B cell (primary cell): ENCODE data around the gene TTC6. TPM values are rescaled to one million over a fixed set of nuclear protein-coding genes. Genes with fewer than 3 reads are reported as not detected.

Experiments
- ATAC-seq: fragments of 200-7000 bp; cut with Tn5 transposase; one replicate; pipeline ENCODE4 v1.10.0; 2021; ENCODE audit warnings: low read depth, mild to moderate bottlenecking, moderate number of reproducible peaks, moderate library complexity
- CTCF ChIA-PET: fragments of 350-600 bp; sonication (Branson Sonifier 250); formaldehyde crosslinking; loops from one replicate; lab custom pipeline; 2021; ENCODE audit warnings: antibody characterized with exemption, inconsistent platforms; lab: Charles Lee
- POLR2A ChIA-PET: fragments of 350-600 bp; sonication (Branson Sonifier 250); formaldehyde crosslinking; loops from one replicate; lab custom pipeline; 2021; ENCODE audit warnings: antibody characterized with exemption; lab: Charles Lee
- DNase-seq: peaks from one replicate; pipeline ENCODE4 v3.0.0; 2013
- H2AFZ ChIP-seq: 2 replicates; pipeline ENCODE4 v1.6.1; 2012; ENCODE audit warnings: mild to moderate bottlenecking, low read depth, low read length; ENCODE audit not compliant: insufficient read depth, poor library complexity, severe bottlenecking
- H3K27ac ChIP-seq, 2 donors: 1 replicate in 1 of 2; 2 replicates in 1 of 2; pipeline ENCODE4 v1.5.1; 2012 to 2013; ENCODE audit warnings: low read length in 2 of 2, mild to moderate bottlenecking in 2 of 2, moderate library complexity in 1 of 2
- H3K27me3 ChIP-seq, 4 experiments: fragments of 200-600 bp in 1 of 4; sonication (generic) in 1 of 4; replicated peaks in 1 of 4; 1 replicate in 2 of 4; 2 replicates in 2 of 4; pipeline versions ENCODE4 v1.6.1 to v1.7.0; 2013 to 2016; ENCODE audit warnings: low read length in 3 of 4, mild to moderate bottlenecking in 2 of 4, mixed read lengths in 1 of 4, moderate library complexity in 1 of 4; ENCODE audit not compliant: insufficient read depth in 4 of 4, control insufficient read depth in 3 of 4; ENCODE audit errors: control extremely low read depth in 1 of 4
- H3K36me3 ChIP-seq, 2 experiments: replicated peaks in 1 of 2; 1 replicate in 1 of 2; 2 replicates in 1 of 2; pipeline versions ENCODE4 v1.6.1 to v1.7.1; 2013; ENCODE audit warnings: low read length in 1 of 2; ENCODE audit not compliant: insufficient read depth in 2 of 2, control insufficient read depth in 1 of 2; ENCODE audit errors: control extremely low read depth in 1 of 2, extremely low read depth in 1 of 2
- H3K4me1 ChIP-seq, 2 donors: fragments of 200-600 bp in 1 of 2; sonication (generic) in 1 of 2; 1 replicate in 1 of 2; 2 replicates in 1 of 2; pipeline versions ENCODE4 v1.5.1 to v1.6.1; 2013 to 2017; ENCODE audit warnings: low read length in 2 of 2; ENCODE audit not compliant: control insufficient read depth in 2 of 2, insufficient read depth in 2 of 2
- H3K4me2 ChIP-seq: replicated peaks from 2 replicates; pipeline ENCODE3; 2012; ENCODE audit warnings: mild to moderate bottlenecking, low read depth, low read length; ENCODE audit not compliant: poor library complexity, severe bottlenecking
- H3K4me3 ChIP-seq, 5 experiments: fragments of 200-600 bp in 1 of 5; sonication (generic) in 1 of 5; 1 replicate in 3 of 5; 2 replicates in 2 of 5; pipeline versions ENCODE4 v1.5.1 to v1.7.0; 2011 to 2016; ENCODE audit warnings: low read length in 4 of 5, mild to moderate bottlenecking in 4 of 5, low read depth in 2 of 5, control low read depth in 1 of 5, moderate library complexity in 1 of 5; ENCODE audit not compliant: insufficient read depth in 1 of 5; ENCODE audit errors: control extremely low read depth in 1 of 5, extremely low read depth in 1 of 5
- H3K79me2 ChIP-seq: fragments of 200-600 bp; sonication (generic); one replicate; pipeline ENCODE4 v1.6.0; 2016; ENCODE audit warnings: low read length; ENCODE audit not compliant: control insufficient read depth, insufficient read depth
- H3K9ac ChIP-seq: fragments of 200-600 bp; sonication (generic); 2 replicates; pipeline ENCODE4 v1.6.1; 2017; ENCODE audit warnings: mild to moderate bottlenecking, low read length, moderate library complexity
- H3K9me3 ChIP-seq, 3 donors: one replicate each; pipeline versions ENCODE4 v1.6.1 to v1.7.1; 2013; ENCODE audit warnings: low read length in 2 of 3; ENCODE audit not compliant: control insufficient read depth in 2 of 3, insufficient read depth in 1 of 3; ENCODE audit errors: control extremely low read depth in 1 of 3
- H4K20me1 ChIP-seq: 2 replicates; pipeline ENCODE4 v1.6.0; 2012; ENCODE audit warnings: mild to moderate bottlenecking, low read length; ENCODE audit not compliant: insufficient read depth, control insufficient read depth, poor library complexity, severe bottlenecking
- H3K27ac Mint-ChIP-seq: one replicate; pipeline ENCODE4 v1.8.0; 2021; ENCODE audit warnings: mixed read lengths
- H3K27me3 Mint-ChIP-seq: one replicate; pipeline ENCODE4 v1.8.0; 2021; ENCODE audit warnings: mixed read lengths
- H3K4me1 Mint-ChIP-seq: one replicate; pipeline ENCODE4 v1.8.0; 2021; ENCODE audit warnings: mixed read lengths
- H3K4me3 Mint-ChIP-seq: one replicate; pipeline ENCODE4 v1.8.0; 2021; ENCODE audit warnings: mixed read lengths
- H3K9me3 Mint-ChIP-seq: one replicate; pipeline ENCODE4 v1.8.0; 2022; ENCODE audit warnings: mixed read lengths; ENCODE audit not compliant: insufficient read depth
- EZH2 ChIP-seq: IDR thresholded peaks from 2 replicates; pipeline ENCODE4 v1.6.1; 2012; ENCODE audit warnings: borderline replicate concordance, low read depth, mild to moderate bottlenecking, moderate library complexity, low read length; ENCODE audit not compliant: insufficient read depth, poor library complexity, severe bottlenecking
- WGBS: methylation state at CpG from one replicate; pipeline ENCODE4 v1.1.5; 2013; ENCODE audit warnings: missing lambda C conversion rate; ENCODE audit not compliant: insufficient coverage; 5-methylcytosine and 5-hydroxymethylcytosine counted together
- intact Hi-C: fragments of 100-400 bp; cut with micrococcal nuclease; formaldehyde crosslinking; loops from one replicate; pipeline ENCODE4 v1.10.0; 2022
- polyA minus RNA-seq: library from RNA; depleted of rRNA, polyadenylated mRNA; stranded (reverse); fragments of >200 nt; gene quantifications from 2 replicates; pipeline ENCODE4 v1.2.3, GENCODE V29; 2012
- polyA plus RNA-seq: library from polyadenylated mRNA; depleted of rRNA; stranded (reverse); fragments of >200 nt; gene quantifications from 2 replicates; pipeline ENCODE4 v1.2.3, GENCODE V29; 2012
- total RNA-seq, 2 donors: library from RNA; stranded (reverse); fragments of 120-200 nt in 1 of 2; gene quantifications; 1 replicate in 1 of 2; 2 replicates in 1 of 2; pipeline versions ENCODE4 v1.2.3 to v1.2.4, GENCODE V29; 2013 to 2022
- TF ChIP-seq, protein P1 (sequence below): fragments of 200-600 bp; IDR thresholded peaks from one replicate; pipeline ENCODE4 v1.8.0; 2022; ENCODE audit warnings: antibody characterized with exemption, mild to moderate bottlenecking

TTC6 gene, protein sequence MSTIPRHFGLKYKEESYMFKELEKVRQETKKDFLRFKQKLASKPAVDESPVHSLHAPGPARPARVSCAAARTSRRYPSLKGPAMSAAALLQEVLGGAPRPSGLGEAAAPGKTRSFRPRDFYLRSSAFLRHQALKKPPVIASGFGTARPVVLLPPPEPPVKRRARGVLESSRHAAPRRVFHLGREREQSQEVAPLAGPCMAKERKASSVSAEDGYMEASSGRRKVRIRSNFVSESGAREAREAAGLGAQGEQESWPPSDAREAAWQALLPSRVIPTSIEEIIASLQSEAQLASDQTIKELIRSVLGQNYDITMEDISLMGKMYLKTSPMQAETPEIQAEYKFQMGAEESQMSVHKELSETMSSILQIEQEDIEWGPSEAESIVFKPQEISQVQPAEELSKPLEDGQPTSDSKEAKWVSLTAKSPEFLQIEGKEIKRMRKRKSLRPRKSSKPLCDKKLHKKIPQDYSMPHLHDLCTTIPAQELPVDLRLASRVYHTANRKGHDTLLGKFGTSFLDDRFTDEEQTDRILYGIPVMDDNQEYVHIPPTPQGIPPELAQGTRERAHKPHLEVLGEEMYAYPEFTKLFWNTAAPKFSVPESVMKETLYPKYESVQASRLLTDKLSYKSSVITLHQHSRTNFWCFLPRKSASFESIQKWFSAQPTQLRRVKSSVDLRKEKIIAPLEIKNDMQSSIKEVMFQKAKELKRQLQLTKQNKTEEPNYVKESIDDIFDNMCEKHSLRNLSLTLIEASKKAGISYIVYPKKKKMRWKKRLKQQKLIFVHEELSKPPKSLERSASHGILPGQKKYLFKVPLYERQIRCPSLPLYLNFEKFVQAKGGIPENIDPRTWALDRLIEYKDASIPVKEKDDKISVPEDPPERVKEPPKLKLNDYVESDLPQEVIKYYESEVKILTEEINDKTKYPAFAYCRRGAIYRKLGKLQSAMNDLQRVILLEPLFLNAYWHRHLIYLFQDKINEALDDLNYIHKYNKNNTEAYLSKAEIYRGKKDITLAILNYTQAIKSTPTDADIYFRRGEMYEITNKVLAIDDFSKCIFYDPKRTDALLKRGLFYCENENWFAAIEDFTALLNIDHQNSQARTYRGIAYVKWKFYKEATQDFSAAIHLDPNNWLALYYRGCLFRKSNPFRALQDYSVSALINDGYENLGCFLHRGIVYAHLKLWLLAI (N-terminal part only)
- not detected in 2 replicates for total RNA-seq
- not detected for total RNA-seq (2013)
- polyA plus RNA-seq = not detected in 2 replicates
- not detected in 2 replicates for polyA minus RNA-seq

DNA sequence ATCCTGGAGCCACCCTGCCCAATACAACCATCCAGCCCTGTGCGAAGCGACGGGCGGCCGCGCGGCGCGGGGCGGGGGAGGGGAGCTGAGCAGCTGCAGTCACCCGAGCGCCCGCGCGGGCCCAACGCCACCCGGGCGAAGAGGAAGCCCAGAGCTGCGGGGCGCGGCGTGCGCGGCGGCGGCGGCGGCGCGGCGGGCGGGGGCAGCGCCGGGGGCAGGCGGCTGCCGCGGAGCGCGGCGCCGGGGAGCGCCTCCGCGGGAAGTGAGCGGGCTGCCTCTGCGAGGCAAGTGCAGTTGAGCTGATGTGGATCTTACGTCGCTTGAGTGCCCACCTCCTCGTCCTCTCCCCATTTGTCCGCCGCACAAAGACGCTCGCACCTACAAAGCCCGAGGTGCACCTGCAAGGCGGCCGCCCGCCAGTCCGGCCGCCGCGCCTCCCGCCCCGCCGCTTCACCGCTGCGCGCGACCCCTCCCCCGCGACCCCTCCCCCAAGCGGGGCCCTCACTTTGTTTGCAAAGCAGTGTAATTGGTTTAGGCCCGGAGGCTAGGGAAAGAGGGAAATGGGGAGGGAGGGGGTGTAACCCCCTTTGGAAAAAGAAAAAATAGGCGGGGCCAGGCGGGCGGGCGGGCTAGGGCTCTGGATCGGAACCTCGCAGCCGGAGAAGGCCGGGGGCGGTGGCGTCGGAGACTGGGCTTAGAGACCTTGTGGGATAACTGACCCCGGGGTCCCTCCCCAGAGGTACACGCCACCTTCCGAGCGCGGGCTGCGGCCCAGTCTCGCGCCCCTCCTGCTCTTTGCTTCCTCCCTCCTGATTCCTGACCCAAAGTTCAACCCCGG is at the start of gene TTC6, which contains the start of gene FOXA1:
Gene TTC6 (plus strand): TSS at position 659 of the 838 bp plus-strand sequence. CDS start 26,436 bp downstream, outside the sequence.
Gene FOXA1 (minus strand): TSS at position 279 of the 838 bp plus-strand sequence. CDS start 277 bp downstream, at position 2.
- Mint-ChIP-seq H3K4me1 (peaks cover 11% of the 10 kb centered on the region), H3K27me3 (peaks cover 72% of the 10 kb centered on the region), H3K27ac (peak within 1 kb of the TSS; percentile 63), H3K9me3 (peaks cover 2% of the 10 kb centered on the region), H3K4me3 (peak within 1 kb of the TSS; percentile 63)
- peaks cover 1 to 81% (median 49%) of the 10 kb centered on the region in 4 experiments for H3K27me3 ChIP-seq
- no peak for TF ChIP-seq EZH2
- TF ChIP-seq, protein P1, sequence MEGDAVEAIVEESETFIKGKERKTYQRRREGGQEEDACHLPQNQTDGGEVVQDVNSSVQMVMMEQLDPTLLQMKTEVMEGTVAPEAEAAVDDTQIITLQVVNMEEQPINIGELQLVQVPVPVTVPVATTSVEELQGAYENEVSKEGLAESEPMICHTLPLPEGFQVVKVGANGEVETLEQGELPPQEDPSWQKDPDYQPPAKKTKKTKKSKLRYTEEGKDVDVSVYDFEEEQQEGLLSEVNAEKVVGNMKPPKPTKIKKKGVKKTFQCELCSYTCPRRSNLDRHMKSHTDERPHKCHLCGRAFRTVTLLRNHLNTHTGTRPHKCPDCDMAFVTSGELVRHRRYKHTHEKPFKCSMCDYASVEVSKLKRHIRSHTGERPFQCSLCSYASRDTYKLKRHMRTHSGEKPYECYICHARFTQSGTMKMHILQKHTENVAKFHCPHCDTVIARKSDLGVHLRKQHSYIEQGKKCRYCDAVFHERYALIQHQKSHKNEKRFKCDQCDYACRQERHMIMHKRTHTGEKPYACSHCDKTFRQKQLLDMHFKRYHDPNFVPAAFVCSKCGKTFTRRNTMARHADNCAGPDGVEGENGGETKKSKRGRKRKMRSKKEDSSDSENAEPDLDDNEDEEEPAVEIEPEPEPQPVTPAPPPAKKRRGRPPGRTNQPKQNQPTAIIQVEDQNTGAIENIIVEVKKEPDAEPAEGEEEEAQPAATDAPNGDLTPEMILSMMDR = no peak
- no peak within 1 kb of the TSS for H3K27ac ChIP-seq
- no peaks in the 10 kb centered on the region for H4K20me1 ChIP-seq
- peaks cover 1 to 57% (median 2%) of the 10 kb centered on the region in 3 donors for H3K9me3 ChIP-seq
- ATAC-seq (no peak), DNase-seq (no peak)
- H3K36me3 ChIP-seq = no peaks in the 10 kb centered on the region
- 4% methylated on average over 70 of the region's 92 CpGs for WGBS
- ChIA-PET CTCF (no interaction called here), POLR2A (no interaction called here)
- H3K4me1 ChIP-seq = peaks cover 13 to 26% of the 10 kb centered on the region in 2 donors
- H3K4me2 ChIP-seq = peak within 1 kb of the TSS; percentile 43
- H3K79me2 ChIP-seq = no peaks in the 10 kb centered on the region
- H3K4me3 ChIP-seq = peak within 1 kb of the TSS in 1 of 5 experiments; percentile 29
- intact Hi-C loops = no loop called here
- H2AFZ ChIP-seq = peak within 1 kb of the TSS; percentile 33
- H3K9ac ChIP-seq = no peak within 1 kb of the TSS
